HG02884 (cell line): ENCODE results near the gene EFCAB8.
"Not testable (repeated sequence)": the region's sequence is repeated elsewhere in the genome, so short reads cannot be mapped to it uniquely, and the experiment has no call there.

Experiments
- ATAC-seq: cut with Tn5 transposase; IDR thresholded peaks from one replicate; pipeline ENCODE4 v1.9.1; 2021; ENCODE audit warnings: mild to moderate bottlenecking, moderate library complexity; ENCODE audit not compliant: unreplicated experiment

The EFCAB8 gene

GRCh38 chr20:32969356-32970114 is 110.8 kb downstream of the EFCAB8 start:
- no peak for ATAC-seq

GRCh38 chr20:32970115-32970972 is 111.6 kb downstream of the EFCAB8 start:
- ATAC-seq, result no peak

DNA sequence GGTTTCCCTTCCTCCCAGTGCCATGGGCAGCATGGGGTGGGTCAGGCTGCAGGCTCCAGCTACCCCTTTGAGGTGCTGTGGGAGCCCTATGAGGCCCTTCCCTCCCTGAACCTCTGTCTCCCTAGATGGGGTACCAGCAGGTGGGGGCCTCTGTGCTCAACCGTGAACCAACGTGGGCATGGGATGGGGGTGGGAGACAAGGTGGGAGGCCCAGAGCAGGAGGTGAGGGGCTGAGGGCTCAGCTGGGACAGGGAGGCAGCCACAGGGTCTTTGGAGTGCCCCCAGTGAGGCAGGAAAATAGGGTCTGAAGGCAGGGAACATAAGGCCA is 112.2 kb downstream of the EFCAB8 start:
- no peak for ATAC-seq

GRCh38 chr20:32971703-32972161 is 113.0 kb downstream of the EFCAB8 start:
- peak; percentile 9 for ATAC-seq

DNA sequence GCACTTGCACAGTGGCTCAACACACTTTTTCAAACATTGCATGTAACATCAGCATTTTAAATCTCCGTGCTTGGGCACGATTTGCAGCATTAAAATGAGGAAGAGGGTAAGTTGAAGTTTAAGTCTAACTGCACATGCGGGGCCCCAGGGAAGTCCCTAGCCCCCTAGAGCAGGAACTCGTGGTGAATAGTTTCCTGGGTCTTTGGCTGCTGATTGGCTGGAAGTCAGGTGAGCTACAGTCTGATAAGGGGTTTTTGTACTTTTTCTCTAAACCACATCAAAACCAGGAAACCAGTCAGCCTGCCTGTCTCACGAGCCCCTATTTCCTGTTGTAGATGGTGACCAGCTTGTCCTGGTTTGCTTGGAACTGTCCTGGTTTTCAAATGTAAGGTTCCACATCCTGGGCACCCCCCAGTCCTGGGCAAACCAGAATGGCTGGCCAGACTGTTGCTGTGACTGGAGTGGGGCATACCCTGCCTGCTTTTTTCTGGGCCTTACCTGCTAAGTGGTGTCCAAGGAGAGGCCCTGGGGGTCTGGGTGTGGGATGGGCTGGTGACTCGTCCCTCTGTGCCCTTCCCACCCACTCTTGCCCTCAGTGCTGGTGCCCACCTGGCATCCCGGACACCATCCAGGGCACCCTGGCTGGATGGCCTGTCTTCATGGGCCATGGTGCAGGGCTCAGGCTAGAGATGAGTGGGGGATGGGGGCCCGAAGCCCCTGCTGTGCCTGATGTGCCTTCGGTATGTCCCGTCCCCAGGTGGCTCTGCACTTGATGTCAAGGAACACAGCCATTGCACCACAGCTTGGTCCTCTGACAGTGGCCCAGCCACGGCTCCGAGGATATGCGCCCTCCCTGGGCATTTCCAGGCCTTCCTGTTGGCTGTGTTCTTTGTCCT is 113.7 kb downstream of the EFCAB8 start:
- ATAC-seq, result peak; percentile 80

- no peak for ATAC-seq
Observed at GRCh38 chr20:32973077-32973717, 114.5 kb downstream of the EFCAB8 start.

DNA sequence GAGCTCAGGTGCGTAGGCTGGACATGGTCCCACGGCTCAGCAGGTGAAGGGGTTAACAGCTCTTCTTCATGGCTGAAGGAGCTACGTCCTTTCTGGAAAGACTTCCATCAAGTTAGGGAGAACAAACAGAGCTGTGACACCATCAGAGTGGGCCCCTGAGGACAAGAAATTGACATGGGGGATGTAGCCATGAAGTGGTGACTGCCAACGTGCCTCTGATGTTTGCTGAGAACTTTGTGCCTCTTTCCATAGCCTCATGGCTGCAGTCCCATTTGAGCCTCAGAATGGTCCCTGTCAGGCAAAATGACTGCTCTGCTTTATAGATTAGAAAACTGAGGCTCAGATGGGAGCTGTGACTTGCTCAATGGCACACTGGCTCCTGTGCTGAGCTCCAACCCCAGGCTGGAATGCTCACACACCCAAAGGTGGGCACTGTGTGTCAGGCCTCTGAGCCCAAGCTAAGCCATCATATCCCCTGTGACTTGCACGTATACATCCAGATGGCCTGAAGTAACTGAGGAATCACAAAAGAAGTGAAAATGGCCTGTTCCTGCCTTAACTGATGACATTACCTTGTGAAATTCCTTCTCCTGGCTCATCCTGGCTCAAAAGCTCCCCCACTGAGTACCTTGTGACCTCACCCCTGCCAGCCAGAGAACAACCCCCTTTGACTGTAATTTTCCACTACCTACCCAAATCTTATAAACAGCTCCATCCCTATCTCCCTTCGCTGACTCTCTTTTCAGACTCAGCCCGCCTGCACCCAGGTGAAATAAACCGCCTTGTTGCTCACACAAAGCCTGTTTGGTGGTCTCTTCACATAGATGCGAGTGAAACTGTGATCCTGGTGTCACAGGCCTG is 115.7 kb downstream of the EFCAB8 start:
- not testable (repeated sequence) for ATAC-seq

DNA sequence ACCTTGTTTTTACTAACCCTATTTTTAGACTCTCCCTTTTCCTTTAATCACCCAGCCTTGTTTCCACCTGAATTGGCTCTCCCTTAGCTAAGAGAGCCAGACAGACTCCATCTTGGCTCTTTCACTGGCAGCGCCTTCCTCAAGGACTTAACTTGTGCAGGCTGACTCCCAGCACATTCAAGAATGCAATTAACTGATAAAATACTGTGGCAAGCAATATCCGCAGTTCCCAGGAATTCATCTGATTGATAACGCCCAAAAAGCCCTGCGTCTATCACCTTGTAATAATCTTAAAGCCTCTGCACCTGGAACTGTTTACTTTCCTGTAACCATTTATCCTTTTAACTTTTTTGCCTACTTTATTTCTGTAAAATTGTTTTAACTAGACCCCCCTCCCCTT is 116.4 kb downstream of the EFCAB8 start:
- ATAC-seq, result not testable (repeated sequence)

GRCh38 chr20:32975698-32976674 is 117.3 kb downstream of the EFCAB8 start:
- no peak for ATAC-seq

DNA sequence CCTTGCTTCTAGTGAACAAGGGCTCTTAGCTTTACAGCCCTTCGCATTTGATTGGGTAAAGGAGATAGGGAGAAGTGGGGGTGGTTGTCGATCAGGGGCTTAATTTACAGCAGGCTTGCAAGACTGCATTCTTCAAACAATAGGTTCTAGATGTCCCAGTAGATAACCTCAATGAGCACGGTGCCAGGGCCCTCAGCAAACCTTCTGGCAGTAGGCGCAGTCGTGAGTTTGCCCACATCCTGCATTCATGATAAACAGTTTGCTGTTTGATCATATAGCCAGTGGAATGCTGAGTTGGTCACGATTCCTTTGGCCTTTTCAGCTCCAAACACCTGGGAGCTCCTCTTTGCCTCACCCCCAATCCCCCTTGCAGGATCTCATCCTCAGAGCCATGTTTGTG is 118.0 kb downstream of the EFCAB8 start:
- ATAC-seq, result no peak

DNA sequence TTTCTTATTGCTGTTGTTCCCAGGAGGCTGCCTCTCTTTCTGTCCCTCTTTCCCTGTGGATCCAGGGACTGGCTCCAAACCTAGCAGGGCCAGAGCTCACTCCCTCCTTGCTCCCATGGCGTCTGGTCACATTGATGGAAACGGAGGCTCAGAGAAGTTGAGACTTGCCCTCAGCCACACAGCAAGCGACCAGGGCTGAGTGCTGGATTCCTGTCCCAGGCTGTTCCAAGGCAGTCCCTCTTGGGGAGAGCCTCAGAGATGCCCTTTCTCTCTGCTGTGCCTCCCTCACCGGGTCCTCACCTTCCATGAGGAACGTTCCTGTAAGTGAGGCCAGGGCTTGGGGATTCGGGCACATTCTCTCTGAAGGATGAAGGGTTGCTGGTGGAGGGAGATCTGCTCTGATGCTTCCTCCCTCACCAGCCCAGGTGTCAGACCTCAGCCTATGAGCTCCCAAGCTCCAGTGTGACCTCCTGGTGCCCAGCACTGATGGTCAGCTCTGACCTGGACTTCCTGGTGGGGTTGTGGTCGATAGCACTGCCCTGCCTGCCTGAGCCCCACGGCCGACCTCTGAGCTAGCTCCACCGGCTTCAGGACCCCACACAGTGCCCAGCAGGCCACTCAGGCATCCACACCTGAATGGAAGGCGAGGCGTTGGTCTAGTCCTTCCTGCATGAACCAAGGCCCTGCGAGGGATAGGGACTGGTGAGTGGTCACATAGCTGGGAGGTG is 118.7 kb downstream of the EFCAB8 start:
- no peak for ATAC-seq

DNA sequence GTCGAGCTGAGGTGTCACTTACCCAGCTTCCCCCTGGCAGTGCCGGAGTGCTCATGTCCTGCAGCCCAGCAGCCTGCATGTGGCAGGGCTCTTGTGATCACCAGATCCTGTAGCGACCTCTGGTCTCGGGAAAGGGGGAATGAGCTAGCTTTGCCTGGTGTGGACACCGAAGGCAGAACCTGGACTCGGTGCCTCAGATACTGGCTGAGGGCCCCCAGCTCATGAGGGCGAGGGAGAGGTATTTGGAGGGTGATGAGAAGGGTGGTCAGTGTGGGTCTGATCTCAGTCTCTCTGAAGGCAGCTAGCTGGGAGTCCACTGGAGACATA is 119.2 kb downstream of the EFCAB8 start:
- ATAC-seq, result no peak

DNA sequence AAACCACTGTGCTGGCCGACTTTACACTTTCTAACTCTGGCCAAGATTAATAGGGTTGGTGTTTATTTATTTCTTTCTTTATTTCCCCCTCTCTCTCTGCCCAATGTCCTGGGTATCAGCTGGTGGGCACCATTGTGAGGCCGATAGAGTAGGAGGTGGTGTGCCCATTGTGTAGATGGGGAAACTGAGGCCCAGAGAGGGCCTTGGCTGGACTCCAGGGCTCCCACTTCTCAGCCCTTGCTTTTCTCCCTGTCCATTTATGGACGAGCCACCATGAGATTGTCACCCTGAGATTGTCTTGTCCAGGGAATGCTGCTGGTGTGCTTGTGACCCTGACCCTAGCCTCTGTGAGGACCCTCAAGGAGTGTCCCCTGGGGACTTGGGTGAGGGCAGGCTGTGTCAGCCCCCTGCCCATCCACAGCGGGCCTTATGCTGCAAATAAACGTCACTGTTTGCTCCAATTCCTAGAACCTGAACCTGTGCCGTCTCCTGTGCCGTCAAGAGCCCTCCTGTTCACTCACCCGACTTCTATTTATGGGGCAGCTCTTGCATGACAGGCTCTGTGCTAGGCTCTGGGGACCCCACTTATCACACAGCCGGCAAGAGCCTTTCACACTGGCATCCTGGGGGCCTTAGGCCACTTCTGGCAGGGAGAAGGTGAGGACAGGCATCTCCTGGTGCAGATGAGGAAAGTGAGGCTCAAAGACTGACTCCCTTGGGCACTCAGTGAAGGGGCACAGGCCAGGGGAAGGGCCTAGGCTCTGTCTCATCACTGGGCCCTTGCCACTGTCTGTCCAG is 120.7 kb downstream of the EFCAB8 start:
- no peak for ATAC-seq

DNA sequence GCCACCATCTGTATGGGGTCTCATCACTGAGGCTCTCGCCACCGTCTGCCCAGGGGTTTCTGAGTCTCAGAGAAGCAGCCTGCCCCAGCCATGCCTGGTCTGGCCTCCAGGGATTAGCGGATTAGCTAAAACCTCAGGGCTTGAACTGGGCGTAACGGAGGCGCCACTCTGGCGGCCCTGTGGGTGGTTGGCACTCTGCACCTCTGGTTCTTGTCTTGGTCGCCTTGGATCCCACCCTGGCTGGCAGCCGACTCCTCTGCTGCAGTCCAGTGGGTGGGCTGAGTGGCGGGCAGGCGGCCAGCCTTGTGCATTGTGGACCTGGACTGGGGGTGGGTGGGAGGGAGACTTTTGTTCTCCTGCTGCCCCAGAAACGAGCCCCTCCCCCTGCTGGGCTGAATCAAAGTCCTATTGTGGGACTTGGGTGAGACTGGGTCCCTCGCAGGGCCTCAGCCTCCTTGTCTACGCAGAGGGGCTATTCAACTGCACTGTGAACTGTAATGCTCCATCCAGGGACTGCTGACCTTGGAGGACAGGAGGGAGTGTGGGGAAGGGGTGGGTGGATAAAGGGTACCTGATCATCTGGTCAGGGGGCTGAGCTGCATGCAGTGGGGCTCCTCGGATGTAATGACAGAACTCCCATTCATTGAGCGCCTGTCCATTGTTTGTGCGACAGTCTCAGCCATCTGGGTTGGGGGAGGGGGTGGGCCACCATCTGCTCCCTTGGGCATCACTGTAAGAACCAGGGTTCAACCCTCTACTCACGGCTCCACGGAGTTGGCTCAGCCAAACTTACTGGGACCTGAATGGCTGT is 121.6 kb downstream of the EFCAB8 start:
- no peak for ATAC-seq

DNA sequence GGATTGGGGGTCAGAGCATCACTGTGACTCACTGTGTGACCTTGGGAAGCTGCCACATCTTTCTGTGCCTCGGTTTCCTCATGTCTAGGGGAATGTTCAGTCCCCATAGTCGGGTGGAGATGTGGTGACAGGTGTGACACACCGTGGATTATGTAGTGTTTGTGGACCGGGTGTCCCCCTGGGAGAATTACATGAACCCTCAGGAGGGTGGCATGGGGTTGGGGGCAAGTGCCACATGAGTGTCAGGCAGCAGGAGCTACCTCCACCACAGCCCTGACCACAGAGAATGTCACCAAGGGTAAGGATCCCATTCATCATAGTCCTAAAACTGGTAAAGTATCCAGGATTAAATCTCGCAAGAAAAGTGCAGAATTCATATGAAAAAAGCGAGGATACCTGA is 122.3 kb downstream of the EFCAB8 start:
- ATAC-seq, result no peak
